GM12801 (cell line): ENCODE measurements around the gene TBCB.

Experiments used
- TF ChIP-seq, protein P1 (sequence below): IDR thresholded peaks from one replicate; pipeline ENCODE4 v1.5.1; 2011; ENCODE audit warnings: control low read depth; ENCODE audit not compliant: insufficient read length; ENCODE audit errors: extremely low read depth

TBCB gene

DNA sequence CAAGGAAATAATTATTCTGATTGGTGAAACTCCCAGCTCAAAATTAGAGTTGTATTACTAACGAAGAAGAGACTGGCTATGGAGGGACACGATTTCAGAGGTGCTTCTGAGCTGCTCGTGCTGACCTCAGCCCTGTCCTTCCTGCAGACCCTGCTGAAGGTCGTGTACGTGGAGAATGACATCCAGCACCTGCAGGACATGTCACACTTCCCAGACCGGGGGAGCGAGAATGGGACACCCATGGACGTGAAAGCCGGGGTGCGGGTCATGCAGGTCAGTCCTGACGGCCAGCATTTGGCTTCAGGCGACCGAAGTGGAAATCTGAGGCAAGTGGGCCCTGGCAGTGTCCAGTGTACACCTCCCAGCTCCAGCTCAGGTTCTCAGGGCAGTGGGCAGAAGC lies 32.4 kb upstream of the TBCB start:
- TF ChIP-seq, protein P1, sequence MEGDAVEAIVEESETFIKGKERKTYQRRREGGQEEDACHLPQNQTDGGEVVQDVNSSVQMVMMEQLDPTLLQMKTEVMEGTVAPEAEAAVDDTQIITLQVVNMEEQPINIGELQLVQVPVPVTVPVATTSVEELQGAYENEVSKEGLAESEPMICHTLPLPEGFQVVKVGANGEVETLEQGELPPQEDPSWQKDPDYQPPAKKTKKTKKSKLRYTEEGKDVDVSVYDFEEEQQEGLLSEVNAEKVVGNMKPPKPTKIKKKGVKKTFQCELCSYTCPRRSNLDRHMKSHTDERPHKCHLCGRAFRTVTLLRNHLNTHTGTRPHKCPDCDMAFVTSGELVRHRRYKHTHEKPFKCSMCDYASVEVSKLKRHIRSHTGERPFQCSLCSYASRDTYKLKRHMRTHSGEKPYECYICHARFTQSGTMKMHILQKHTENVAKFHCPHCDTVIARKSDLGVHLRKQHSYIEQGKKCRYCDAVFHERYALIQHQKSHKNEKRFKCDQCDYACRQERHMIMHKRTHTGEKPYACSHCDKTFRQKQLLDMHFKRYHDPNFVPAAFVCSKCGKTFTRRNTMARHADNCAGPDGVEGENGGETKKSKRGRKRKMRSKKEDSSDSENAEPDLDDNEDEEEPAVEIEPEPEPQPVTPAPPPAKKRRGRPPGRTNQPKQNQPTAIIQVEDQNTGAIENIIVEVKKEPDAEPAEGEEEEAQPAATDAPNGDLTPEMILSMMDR: no peak

DNA sequence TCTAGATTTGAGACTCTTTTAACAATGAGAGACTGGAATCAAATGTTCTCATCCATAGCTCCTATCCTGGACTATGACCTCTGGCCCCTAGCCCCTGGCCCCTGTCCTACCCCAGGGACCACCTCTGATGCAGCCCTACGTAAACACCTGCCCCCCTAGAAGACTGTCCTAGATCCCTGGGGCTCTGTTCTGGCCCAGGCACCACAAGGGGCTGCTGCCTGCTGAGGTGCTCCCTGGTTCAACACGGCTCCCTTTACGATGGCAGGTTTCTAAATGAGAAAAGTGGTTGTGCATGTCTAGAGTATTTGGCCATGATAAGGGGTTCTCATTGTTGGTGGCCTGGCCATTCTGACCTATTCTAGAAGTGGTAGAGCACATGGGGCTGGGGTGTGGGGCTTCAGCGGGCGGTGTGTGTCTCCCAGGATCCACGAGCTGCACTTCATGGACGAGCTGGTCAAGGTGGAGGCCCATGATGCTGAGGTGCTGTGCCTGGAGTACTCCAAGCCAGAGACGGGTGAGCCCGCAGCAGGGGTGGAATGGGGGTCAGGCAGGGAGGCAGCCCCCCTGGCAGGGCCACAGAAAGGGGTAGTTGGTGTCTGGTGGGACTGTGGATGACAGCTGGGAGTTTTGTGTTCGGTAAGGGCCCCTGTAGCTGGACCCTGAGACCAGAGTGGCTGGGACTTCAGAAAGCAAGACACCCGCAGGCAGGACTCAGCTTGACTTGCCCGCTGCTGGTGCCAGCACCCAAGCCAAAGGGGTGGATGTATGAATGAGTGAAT lies 30.8 kb upstream of the TBCB start:
- TF ChIP-seq, protein P1: no peak

DNA sequence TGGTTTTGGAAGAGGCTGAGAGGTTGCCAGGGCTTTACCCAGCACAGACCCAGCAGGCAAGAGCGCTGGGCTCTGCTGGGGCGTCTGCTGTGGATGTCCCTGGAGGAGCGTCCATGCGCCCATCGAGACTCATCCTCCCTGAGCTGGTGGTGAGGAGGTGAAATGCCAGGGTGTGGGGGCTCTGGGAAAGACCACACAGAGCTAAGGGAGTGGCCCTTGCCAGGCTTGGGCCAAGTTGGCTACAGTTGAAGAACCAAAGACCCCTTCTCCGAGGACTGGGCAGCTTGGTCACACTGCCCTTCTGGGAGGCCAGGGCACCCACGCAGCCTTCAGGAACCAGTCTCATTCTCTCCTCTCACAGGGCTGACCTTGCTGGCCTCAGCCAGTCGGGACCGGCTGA lies 28.9 kb upstream of the TBCB start:
- TF ChIP-seq, protein P1: no peak

DNA sequence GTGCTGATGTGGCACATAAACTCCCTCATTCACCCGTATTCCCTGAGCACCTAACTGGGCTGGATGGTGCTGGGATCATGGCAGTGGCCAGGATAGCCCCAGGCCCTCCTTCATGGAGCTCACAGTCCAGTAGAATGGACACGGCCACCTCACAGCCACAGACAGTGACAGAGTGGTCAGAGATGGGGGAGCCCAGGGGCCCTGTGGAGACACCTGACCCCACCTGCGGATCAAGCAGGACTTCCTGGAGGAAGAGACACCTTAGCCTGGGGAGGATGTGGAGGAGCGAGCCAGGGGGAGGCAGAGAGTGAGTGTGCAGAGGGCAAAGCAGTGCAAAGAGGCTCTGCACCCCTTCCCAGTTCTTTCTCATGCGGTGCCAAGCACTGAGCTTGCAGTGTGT lies 25.4 kb upstream of the TBCB start:
- TF ChIP-seq, protein P1: no peak

DNA sequence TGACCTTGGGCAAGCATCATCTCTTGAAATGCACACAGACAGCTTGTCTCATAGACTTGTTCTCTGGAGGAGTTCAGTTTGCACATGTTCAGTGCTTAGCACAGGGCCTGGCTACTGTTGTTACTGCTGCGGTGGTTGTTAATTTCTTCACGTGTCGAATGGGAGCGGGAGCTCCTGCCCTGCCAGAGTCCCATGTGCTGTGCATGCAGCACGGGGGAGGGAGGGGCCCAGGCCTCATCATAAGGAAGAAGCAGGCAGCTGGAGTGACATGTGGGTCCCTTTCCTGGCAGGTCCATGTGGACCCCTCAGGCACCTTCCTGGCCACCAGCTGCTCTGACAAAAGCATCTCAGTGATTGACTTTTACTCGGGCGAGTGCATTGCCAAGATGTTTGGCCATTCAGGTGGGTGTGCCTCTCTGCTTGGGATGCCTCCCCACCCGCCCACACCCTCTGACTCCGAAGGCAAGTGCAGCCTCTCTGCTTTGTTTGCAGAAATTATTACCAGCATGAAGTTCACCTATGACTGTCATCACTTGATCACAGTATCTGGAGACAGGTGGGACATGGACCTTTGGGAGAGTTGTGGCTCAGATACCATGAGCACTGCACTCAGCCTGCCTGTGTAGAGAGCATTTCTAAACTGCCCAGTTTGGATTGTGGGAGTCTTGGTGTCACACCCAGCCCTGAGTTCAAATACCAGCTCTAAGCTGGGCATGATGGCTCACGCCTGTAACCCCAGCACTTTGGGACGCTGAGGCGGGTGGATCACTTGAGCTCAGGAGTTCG lies 24.2 kb upstream of the TBCB start:
- TF ChIP-seq, protein P1: no peak

DNA sequence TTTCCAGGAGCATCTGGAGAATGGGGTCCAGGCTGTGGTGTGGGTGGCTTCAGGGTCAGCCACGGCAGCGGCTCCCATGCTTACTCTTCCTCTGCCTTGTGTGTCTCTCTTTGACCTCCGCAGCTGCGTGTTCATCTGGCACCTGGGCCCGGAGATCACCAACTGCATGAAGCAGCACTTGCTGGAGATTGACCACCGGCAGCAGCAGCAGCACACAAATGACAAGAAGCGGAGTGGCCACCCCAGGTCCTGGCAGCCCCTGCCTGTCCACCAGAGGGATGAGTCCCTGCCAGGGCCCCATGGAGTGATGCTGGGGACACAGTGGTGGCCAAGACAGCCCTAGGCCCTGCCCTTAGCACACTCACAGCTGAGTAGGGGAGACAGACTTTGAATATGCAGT lies 22.7 kb upstream of the TBCB start:
- TF ChIP-seq, protein P1: no peak

DNA sequence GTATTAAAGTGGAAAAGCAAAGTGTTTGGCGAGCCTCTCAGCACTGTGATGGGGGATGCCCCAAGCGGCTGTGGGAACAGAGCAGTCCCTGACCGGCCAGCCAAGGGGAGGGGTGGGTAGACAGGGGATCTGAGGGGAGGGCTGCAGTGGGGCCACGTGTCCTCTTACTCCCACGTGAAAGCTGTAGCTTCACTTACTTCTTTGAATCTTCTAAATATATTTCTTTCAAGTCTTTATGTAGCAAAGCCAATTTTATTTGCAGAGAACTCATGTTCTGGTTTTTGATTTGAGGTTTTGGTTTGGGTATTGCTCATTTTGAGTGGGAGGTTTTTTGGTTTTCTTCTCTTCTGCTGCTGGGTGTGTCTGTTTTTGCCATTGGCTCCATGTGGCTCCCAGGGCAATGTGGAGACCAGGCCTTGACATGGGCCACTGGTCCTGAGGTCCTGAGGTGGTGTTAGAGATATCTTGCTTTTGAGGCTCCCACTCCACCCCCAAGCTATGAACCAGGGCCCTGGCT lies 22.1 kb upstream of the TBCB start:
- TF ChIP-seq, protein P1: no peak
